LNCaP clone FGC (cell line): ENCODE measurements around the gene PPP2R1A.

Source experiments
- DNase-seq: peaks from one replicate; pipeline ENCODE4 v3.0.0-alpha.2; 2011; ENCODE audit warnings: low read depth
- H3K4me3 ChIP-seq: 2 replicates; pipeline ENCODE4 v1.5.1; 2011; ENCODE audit warnings: mild to moderate bottlenecking, low read depth, low read length, control low read depth
- CTCF ChIP-seq: IDR thresholded peaks from 2 replicates; pipeline ENCODE4 v1.5.1; 2012; ENCODE audit warnings: mild to moderate bottlenecking; ENCODE audit not compliant: control insufficient read depth, insufficient read depth; ENCODE audit errors: extremely low read depth

The PPP2R1A gene

DNA sequence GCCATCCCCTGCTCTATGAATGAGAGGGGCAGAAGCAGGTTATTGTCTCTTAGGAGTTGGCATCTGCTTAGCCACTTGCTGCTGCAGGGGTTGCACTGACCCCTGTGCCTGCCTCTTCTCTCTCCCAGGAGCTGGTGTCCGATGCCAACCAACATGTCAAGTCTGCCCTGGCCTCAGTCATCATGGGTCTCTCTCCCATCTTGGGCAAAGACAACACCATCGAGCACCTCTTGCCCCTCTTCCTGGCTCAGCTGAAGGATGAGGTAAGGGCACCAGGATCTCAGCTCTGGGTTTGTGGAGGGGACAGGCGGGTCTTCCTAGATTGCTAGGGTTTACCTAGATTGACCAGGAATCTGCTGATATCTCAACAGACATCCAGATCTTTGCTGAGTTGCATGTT is 26.5 kb downstream of the PPP2R1A start:
- DNase-seq = no peak
- no peak overlapping the region for H3K4me3 ChIP-seq
- no peak for TF ChIP-seq CTCF

GRCh38 chr19:52217576-52217975 is 27.7 kb downstream of the PPP2R1A start:
- H3K4me3 ChIP-seq = no peak overlapping the region
- TF ChIP-seq CTCF = no peak
- DNase-seq = no peak

GRCh38 chr19:52219611-52220010 is 29.8 kb downstream of the PPP2R1A start:
- DNase-seq = no peak
- TF ChIP-seq CTCF = no peak
- no peak overlapping the region for H3K4me3 ChIP-seq

GRCh38 chr19:52221031-52221430 is 31.2 kb downstream of the PPP2R1A start:
- DNase-seq = no peak
- no peak overlapping the region for H3K4me3 ChIP-seq
- TF ChIP-seq CTCF = no peak

DNA sequence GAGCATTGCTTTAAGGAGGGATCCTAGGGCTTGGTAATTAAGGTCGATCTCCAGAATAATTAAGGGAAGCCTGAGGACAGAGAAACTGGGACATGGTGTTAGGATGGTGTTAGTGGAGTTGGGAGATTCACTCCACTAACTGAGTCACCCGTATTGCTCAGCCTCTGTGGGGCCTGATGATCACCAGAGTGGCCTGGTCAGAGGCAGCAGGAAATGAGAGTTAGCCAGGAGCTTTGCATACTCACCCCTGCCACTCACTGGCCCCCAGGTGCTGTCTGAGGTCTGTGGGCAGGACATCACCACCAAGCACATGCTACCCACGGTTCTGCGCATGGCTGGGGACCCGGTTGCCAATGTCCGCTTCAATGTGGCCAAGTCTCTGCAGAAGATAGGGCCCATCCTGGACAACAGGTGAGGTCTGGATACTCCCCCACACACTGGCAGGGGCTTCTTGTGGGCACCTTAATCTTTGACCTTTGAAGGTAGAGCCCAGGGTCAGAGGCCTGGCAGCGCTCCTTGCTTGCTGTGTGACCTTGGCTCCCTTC is 32.1 kb downstream of the PPP2R1A start:
- no peak for DNase-seq
- H3K4me3 ChIP-seq = no peak overlapping the region
- no peak for TF ChIP-seq CTCF

DNA sequence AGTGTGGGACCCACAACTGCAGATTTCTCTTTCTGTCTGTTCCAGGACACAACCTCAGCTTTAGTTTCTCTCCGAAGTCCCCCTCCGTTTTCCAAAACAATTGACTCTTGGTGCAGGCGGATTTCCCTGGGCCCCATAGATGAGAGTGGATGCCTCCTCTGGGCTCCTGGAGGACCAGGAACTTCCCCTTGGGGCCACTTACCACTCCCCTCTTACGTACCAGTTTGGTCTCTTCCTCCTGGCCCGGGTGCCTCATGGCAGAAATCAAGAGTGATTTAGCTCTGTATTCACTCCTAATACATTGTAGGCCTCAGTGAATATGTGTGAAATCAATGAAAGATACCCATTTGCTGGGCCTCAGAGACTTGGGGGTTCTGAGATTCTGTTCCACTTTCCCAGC is 34.4 kb downstream of the PPP2R1A start:
- no peak for DNase-seq
- TF ChIP-seq CTCF = no peak
- no peak overlapping the region for H3K4me3 ChIP-seq

GRCh38 chr19:52226652-52227051 is 36.8 kb downstream of the PPP2R1A start:
- no peak overlapping the region for H3K4me3 ChIP-seq
- no peak for DNase-seq

More at GRCh38 chr19:52226652-52227051, 36.8 kb downstream of the PPP2R1A start:
- TF ChIP-seq CTCF = no peak
